ENCODE data around the gene MAML3.

MAML3 gene

DNA sequence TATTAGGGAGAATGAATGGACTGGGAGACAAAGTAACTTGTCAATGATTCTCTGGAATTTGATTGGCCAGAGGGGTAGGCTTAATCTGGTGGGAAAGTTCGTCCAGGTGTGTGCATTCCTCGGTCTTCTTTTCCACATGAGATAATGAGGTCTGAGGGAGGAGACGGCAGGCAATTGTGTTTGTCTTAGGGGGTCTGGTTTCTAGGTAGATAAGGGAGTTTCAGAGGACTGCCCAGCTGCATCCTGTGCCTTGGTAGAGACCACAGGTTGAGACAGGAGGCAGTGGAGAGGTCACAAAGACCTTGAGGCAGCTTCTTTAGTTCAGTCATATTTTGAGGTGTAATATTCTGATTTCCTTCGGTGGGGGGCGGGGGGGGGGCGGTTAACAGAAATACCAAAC, 484.1 kb downstream of the MAML3 start:
- H3K4me3 ChIP-seq (replicated peaks; ENCODE audit: low read depth, low read length): no peak overlapping the region
- DNase-seq (ENCODE audit: low read depth): no peak
- TF ChIP-seq, protein P1, sequence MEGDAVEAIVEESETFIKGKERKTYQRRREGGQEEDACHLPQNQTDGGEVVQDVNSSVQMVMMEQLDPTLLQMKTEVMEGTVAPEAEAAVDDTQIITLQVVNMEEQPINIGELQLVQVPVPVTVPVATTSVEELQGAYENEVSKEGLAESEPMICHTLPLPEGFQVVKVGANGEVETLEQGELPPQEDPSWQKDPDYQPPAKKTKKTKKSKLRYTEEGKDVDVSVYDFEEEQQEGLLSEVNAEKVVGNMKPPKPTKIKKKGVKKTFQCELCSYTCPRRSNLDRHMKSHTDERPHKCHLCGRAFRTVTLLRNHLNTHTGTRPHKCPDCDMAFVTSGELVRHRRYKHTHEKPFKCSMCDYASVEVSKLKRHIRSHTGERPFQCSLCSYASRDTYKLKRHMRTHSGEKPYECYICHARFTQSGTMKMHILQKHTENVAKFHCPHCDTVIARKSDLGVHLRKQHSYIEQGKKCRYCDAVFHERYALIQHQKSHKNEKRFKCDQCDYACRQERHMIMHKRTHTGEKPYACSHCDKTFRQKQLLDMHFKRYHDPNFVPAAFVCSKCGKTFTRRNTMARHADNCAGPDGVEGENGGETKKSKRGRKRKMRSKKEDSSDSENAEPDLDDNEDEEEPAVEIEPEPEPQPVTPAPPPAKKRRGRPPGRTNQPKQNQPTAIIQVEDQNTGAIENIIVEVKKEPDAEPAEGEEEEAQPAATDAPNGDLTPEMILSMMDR (IDR thresholded peaks at IDR 0.05; ENCODE audit: low read length, missing control alignments): no peak

DNA sequence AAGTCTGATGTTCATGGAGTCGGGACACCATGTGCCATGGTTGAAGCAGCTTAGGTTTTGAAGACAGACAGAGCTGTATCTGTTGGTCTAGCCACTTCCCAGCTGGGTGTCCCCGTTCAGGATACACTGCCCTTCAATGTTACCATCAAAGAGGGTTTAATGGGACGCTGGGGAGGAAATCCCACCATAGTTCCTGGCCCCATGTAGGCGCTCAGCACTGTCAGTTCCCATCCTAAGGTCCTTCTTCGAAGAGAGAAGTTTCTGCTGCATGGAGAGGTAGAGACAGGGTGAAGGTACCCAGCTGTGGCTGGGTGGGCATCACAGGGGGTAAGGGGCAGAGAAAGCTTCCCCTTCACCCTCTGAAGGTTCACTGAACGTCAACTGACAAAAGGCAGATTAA, 484.6 kb downstream of the MAML3 start:
- TF ChIP-seq, protein P1 (IDR thresholded peaks at IDR 0.05; ENCODE audit: low read length, missing control alignments): no peak
- no peak overlapping the region for H3K4me3 ChIP-seq (replicated peaks; ENCODE audit: low read depth, low read length)
- DNase-seq (ENCODE audit: low read depth): no peak

DNA sequence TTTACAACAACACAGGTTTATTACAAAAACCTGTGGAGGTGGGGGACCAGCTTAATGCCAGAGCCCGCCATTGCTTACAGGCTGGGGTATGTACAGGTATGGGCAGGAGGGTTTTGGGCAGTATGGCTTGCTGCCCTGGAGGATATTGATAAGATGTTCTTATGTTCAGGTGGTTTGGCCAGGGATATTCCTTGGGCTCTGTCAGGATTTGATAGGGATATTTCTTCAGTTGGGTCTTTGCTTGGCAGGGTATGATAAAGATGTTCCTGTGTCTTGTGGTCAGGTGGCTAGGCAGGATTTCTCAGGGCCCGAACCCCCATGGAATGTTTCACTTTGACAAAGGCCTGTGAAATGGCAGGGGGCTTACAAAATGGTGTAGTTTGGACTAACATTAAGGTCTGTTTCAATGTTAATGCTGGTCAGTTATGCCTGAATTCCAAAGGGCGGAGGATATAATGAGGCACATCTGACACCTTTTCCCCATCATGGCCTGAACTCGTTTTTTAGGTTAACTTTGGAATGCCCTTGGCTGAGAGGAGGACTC, 485.3 kb downstream of the MAML3 start:
- TF ChIP-seq, protein P1 (IDR thresholded peaks at IDR 0.05; ENCODE audit: low read length, missing control alignments): no peak
- no peak overlapping the region for H3K4me3 ChIP-seq (replicated peaks; ENCODE audit: low read depth, low read length)
- no peak for DNase-seq (ENCODE audit: low read depth)

- DNase-seq (ENCODE audit: low read depth): no peak
- TF ChIP-seq, protein P1 (IDR thresholded peaks at IDR 0.05; ENCODE audit: low read length, missing control alignments): no peak
- H3K4me3 ChIP-seq (replicated peaks; ENCODE audit: low read depth, low read length): no peak overlapping the region
Measured at GRCh38 chr4:139668036-139668435, 485.9 kb downstream of the MAML3 start.
